ENCODE data around the gene ORAI3.
A peak's percentile ranks its signal among the peaks of the same experiment; 100 is the strongest.

The ORAI3 gene

DNA sequence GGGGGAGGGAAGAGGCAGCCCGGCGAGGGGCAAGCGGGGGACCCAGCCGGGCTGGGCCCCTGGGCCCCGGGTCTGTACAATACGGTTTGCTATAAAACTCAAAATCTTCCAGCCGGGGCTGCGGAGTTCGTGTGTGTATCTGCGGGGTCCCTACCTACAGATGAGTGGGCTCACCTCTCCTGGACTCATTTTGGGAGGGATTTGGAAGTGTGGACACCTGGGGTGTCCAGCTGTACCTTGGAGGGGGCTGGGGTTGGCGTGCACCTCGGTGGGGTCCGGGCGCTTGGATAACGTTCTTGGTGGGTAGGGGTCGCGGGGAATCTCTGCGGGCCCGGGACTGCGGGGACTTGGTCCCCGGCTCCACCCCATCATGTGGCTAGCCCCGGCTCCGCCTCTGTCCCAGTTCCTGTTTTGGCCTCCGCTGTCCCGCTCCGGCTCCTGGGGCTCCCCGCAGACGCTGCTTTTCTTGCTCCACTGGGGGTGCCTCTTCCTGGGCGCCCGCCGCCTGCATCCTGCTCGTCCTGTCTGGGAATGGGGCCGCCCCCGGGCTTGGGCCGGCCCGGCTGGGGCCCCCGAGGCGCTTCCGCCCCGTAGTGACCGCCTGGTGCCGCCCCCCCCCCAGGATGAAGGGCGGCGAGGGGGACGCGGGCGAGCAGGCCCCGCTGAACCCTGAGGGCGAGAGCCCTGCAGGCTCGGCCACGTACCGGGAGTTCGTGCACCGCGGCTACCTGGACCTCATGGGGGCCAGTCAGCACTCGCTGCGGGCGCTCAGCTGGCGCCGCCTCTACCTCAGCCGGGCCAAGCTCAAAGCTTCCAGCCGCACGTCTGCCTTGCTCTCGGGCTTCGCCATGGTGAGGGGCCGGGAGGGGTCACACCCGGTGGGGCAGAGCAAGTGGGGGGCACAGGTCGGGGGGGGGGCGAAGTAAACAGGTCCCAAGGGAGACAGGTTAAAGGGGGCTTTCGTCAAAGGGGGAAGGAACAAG lies at the start of gene ORAI3:
TSS of gene ORAI3 (plus strand) at position 402 of the 983 bp plus-strand sequence. CDS start at position 624, 222 bp downstream.
- no peak for FAIRE-seq

DNA sequence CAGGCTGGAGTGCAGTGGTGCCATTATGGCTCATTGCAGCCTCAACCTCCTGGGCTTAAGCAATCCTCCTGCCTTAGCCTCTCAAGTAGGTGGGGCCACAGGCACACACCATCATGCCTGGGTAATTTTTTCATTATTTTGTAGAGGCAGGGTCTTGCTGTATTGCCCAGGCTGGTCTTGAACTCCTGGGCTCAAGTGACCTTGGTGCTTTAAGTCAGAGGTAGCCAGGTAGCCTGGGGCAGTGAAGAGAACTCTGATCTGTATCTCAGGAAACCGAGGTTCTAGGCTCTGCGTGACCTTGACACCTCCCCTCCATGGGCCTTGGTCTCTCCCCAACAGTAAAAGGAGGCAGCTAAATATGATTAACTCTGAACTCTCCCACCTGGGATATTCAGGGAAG lies 49.1 kb upstream of the ORAI3 start:
- FAIRE-seq: no peak

DNA sequence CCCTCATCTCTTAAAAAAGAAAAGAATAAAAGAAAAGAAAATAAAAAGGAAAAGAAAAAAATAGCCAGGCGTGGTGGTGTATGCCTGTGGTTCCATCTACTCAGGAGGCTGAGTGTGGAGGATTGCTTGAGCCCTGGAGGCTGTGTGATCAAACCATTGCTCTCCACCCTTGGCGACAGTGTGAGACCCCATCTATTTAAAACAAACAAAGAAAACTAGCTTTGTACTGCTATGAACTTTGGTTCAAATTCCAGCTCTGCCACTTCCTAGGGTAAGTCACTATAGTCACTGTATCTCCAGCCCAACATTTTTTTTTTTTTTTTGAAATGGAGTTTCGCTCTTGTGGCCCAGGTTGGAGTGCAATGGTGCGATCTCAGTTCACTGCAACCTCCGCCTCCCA lies 48.3 kb upstream of the ORAI3 start:
- FAIRE-seq: no peak

DNA sequence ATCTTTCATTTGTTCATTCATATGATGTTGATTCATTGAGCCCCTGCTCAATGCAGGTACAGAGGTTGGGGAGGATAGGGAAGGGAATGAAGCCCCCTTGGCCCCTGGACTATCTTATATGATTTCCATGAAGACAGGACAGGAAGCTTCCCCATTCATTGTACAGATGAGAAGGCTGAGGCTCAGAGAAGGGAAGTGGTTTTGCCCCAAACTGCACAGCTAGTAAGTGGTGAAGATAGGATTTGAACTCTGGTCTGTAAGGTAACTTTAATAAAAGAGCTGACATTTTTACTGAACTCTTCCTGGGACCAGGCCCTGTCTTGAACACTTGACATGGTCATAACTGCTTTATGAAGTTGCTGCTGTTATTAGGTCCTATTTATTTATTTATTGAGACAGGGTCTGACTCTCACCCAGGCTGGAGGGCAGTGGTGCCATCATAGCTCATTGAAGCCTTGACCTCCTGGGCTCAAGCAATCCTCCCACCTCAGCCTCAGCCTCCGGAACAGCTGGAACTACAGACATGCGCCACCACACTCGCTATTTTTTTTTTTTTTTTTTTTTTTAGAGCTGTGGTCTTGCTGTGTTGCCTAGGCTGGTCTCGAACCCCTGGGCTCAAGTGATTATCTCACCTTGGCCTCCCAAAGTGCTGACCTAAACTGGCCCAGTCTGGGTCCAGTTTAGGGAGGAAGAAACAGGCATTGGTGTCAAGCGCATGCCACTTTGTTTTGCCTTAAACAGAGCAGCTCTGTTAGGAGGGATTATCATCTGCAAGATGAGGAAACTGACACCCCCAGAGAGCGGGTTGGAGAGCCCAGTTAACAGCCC lies 47.5 kb upstream of the ORAI3 start:
- no peak for FAIRE-seq

DNA sequence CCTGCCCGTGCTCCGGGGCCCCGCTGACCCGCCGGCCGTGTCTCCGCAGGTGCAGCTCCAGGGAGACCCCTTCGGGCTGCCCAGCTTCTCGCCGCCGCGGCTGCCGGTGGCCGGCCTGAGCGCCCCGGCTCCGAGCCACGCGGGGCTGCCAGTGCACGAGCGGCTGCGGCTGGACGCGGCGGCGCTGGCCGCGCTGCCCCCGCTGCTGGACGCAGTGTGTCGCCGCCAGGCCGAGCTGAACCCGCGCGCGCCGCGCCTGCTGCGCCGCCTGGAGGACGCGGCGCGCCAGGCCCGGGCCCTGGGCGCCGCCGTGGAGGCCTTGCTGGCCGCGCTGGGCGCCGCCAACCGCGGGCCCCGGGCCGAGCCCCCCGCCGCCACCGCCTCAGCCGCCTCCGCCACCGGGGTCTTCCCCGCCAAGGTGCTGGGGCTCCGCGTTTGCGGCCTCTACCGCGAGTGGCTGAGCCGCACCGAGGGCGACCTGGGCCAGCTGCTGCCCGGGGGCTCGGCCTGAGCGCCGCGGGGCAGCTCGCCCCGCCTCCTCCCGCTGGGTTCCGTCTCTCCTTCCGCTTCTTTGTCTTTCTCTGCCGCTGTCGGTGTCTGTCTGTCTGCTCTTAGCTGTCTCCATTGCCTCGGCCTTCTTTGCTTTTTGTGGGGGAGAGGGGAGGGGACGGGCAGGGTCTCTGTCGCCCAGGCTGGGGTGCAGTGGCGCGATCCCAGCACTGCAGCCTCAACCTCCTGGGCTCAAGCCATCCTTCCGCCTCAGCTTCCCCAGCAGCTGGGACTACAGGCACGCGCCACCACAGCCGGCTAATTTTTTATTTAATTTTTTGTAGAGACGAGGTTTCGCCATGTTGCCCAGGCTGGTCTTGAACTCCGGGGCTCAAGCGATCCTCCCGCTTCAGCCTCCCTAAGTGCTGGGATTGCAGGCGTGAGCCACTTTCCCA lies 46.6 kb upstream of the ORAI3 start:
- FAIRE-seq: no peak

DNA sequence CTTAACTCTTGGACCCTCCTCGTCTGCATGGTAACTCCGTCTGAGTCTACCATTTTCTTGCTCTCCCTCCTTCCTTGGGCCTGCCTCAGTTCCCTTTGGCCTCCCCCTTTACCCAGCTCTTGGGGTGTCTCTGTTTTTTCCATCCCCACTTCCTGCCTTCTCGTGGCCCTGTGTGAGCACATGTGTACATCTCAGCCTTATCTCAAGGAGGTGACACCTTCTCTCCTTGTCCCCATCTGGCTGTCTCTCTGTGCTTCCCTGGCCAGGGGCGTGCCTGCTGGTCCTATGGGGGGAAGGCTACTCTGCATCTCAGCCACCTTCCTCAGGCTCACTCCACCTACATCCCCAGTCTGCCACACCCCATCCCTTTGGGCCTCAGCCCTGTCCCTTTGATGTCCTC lies 45.9 kb upstream of the ORAI3 start:
- FAIRE-seq: no peak

DNA sequence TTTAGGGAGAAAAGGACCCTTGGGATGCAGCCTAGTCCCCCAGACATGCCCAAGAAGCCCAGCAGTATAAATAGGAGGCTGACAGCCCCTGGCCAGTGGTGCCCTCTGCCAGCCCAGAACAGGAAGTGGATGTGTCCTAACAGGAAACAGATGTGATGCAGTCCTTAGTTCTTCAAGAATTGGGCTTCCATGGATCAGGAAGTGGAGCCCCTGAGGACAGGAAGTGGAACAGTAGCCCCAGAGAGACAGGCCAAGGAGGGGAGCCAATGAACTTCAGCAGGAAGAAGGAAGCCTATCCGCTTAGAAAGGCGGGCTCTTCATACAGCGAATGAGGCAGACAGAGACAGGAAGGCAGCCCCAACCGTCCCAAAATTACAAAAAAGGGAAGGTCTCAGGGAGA lies 45.3 kb upstream of the ORAI3 start:
- FAIRE-seq: no peak

DNA sequence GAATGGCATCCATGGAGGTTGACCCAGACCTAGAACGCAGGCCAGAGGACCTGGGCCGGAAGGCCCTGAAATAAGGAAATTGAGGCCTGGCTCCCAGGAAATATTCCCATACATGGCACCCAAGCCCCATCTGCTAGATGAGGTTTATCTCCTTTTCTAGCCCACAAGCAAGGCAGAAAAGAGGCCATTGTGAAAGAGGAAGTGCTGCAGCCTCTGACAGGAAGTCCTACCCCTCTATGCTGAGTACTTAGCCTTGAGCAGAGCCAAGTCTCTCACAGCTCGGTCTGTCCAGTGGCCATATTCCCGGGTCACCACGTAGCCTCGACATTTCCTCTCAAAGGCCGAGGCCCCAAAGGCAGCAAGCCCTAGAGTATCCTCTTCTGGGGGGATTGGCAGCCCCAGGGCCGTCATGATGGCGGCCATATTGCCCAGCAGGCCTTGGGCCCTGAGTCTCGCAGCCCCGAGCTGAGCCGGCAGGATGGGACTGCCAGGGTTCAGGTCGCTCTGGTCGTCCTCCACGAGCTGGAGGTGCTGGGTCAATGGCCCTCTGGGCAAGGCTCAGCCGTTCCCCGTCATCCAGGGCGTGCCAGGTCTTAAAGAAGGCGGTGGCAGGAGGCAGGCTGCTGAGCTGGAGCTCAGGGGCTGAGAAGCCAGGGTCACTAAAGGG lies 44.6 kb upstream of the ORAI3 start:
- no peak for FAIRE-seq

DNA sequence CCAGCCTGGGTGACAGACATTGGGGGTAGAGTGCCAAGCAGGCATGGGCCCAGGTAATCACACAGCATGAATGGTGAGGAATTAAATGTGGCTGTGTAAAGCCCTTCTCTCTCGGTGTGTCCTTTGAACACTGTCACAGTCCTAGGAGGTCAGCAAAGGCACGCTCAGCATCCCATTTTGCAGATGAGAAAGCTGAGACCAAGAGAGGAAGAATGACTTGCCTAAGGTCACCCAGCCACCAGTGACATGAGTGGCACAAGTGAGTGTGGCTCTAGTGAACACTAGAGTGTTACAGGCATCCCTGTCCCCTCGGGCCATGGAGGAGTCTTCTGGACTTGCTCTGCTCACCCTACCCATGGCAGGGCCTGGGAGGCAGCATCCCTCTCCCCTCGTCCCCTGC lies 41.8 kb upstream of the ORAI3 start:
- FAIRE-seq: no peak

DNA sequence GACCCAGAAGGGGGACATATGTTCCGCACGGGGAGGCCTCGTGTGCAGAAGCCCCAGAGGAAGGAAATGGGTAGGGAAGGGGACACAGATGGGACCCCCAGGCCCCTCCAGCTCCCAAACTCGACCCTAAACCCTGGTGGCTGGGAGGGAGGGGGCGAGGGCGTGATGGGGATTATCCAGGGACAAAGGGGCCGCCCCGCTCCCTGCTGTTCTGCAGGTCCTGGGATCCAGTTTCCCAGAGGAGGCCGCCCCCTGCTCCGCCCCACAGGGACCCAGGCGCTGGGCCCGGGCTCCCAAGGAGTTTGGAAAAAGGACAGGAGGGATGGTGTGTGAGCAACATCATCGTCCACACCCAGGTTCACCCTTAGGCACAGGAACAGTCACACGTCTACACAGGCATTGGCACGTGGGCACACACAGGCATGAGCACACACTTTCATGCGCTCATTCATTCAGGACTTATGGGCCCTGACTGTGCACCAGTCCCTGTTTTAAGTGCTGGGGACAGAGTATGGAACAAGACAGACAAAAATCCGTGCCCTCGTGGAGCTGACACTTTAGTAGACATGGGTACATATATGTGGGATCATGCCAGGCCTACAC lies 38.3 kb upstream of the ORAI3 start:
- FAIRE-seq: no peak

DNA sequence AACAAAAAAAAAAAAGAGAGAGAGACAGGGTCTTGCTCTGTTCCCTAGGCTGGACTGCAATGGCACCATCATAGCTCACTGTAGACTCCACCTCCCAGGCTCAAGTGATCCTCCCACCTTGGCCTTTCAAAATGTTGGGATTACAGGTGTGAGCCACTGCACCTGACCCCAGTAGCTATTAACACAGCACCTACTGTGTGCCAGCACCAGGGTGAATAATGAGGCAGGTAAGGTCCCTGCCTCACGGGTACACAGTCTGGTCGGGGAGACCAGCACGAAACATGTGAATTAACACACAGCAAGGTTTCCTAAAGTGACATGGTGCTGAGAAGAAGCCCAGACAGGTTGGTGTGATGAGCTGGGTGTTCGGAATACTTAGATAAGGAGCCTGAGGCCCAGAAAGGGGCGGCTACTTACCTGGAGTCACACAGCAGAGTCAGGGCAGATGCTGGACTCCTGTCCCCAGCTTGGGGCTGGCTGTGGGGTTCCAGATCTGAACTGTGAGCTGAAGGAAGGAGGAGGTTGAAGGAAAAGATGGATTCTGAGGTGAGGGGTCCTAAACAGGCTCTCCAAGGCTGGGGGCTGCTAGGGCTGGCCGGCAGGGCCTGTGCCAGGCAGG lies 36.0 kb upstream of the ORAI3 start:
- no peak for FAIRE-seq

DNA sequence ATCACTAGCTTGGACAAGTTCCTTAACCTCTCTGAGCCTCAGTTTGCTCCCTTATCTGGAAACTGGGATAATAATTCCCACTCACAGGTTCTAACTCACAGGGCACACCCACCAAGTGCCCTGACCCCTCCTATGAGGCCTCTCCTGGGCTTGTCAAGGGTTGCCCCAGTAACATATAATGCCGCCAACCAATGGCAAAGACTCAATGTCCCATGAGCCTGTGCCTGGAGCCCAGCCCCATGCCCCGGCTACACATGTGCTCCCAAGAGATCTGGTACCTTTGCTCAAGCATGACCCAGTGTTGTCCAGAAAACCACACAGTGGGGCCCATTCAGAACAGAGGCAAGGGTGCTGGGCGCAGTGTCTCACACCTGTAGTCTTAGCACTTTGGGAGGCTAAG lies 34.0 kb upstream of the ORAI3 start:
- FAIRE-seq: no peak

DNA sequence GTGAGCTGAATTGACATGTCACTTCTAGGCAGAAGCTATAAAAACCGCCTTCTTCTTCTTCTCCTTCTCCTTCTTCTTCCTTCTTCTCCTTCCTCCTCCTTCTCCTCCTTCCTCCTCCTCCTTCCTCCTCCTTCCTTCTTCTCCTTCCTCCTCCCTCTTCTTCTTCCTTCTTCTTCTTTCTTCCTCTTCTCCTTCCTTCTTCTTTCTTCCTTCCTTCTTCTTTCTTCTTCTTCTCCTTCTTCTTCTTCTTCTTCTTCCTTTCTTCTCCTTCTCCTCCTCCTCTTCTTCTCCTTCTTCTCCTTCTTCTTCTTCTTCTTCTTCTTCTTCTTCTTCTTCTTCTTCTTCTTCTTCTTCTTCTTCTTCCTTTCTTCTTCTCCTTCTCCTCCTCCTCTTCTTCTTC lies 30.3 kb upstream of the ORAI3 start:
- no peak for FAIRE-seq

DNA sequence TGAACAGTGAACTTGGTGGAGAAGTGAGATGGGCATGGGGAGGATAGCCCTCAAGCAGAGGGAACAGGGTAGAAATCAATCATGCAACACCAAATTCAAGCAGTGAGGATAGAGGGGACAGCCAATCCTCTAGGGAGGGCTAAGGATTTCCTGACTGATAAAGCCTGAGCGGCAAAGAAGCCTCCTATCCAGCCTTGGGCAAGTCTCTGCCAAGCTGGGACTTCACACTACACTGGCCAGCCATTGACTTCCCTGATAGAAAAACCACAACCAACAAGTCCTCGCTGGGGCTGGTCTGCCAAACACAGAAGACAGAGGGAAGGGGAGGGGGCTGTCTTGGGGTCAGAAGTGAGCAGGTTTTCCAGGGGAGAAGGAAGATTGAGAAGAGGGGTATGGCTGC lies 28.0 kb upstream of the ORAI3 start:
- FAIRE-seq: no peak

DNA sequence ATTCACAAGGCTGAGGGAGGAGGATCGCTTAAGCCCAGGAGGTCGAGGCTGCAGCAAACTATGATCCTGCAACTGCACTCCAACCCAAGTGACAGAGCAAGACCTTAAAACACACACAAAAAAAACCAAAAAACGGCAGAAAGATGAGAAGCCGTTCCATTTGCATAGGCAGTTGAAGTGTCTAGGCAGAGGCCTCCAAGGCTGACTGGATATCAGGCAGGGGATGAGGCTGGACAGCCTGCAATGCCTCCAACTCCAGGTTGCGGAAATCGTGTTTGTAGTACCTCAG lies 27.5 kb upstream of the ORAI3 start:
- FAIRE-seq: no peak

DNA sequence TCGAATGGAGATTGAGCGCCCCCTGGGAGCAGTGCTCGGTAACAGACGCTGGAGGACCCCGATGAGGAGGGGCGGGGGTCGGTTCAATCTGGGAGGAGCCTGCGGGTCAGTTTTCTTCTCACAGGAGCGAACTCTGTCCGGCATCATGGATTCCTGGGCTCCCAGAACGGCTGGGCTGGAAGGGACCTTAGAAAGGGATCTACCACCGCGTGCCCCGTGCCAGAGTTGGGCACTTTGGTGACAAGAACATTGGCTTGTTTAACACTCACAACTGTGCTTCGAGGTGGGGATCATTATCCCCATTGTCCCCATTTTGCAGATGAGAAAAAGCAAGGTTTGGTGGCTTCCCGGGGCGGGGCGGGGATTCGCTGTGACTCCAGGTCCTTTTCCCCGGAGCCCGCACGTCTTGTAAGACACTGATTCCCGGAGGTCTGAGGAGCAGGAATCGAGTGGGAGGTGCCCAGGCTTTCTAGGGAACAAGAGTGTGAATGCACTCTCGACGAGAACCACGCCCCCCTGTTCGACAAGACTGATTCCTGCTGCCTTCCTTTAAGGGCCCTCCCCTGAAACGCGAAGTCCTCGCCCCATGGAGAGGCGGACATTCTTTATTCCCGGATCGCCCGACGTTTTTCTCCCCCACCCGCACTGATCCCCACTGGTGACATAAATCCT lies 27.0 kb upstream of the ORAI3 start:
- FAIRE-seq: no peak

DNA sequence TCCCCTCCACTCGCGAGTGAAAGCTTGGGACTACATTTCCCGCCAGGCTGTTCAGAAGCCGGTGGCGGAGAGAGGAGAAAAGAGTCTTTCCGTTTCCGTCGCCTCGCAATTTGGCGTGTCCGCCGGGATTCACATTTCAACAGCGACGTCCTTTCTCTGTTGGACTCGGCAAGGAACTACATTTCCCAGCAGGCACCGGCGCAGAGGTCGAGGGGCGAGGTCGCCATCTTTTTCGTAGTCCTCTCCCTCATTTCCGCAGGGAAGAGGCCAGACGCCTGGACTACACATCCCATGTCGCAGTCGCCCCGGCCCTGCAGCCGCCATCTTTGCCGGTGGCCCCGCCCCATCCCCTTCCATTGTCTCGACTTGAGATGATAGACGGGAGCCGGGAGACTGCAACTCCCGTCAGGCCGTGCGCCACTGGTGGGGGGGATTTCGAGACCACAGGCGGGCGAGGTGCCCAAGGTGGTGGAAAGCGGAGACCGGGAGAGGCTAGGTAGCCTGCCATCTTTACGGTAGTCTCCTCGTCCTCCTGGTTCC lies 26.4 kb upstream of the ORAI3 start:
- no peak for FAIRE-seq

DNA sequence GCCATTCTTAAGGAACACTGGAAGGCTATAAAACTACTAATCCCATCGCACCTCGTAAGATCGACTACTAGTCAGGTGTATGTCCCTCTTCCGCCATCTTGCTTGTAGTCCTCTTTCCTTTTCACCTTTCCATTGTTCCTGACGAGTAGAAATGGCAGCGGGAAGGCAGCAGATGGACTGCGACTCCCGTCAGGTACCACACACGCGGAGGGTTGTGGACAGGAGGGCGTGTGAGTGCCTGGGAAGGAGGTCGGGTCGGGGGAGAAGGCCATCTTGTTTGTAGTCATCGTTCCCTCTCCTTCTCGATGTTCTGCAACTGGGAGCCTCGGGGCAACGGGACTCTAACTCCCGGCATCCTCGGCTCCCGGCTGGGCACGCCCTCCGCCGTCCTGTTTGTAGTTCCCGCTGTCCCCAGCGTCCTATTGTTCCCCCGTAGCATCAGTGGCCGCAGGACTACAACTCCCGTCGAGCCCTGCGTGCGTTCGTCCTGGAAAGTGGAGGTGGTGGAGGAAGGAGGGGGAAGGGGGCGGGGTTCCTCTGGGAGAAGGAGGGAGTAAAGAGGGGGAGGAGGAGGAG lies 25.8 kb upstream of the ORAI3 start:
- peak; percentile 98 for FAIRE-seq

DNA sequence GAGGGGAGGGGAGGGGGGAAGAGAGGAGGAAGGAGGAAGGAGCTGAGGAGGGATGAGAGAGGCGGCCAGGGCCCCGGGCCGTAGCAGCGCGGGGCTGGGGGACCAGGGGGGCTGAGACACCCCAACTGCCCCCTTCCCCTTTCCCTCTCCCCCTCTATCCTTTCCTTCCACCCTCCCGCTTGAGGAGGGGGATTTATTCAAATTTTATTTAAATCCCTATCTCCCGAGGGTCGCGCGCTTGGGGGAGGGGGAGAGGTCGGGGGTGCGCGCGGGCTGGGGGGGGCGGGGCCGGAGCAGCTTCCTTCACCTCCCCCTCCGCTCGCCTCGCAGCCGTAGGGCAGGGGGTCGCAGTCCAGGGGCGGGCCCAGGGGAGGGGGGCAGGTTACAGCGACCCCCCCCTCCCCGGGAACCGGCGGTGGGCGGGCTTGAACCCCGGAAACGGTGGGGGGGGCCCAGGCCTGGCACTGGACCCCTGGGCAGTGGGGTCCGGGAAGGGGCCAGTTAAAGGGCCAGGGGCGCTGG lies 25.3 kb upstream of the ORAI3 start, which contains the start of gene FBXL19:
TSS of gene FBXL19 (plus strand) at position 19 of the 522 bp plus-strand sequence. CDS start 2,183 bp downstream, outside the sequence.
- no peak for FAIRE-seq
